ENCODE measurements around the gene ARHGAP1.

The ARHGAP1 gene

GRCh38 chr11:46635557-46636139 is 64.8 kb downstream of the ARHGAP1 start:
- Histone ChIP-seq H3K36me3 (peaks cover 13 to 63% (median 20%) of the 10 kb centered on the region in 3 donors), H3K27ac (no peak overlapping the region), H3K9me3 (no peaks in the 10 kb centered on the region), H3K4me1 (no peaks in the 10 kb centered on the region), H3K4me3 (no peak overlapping the region), H3K27me3 (no peaks in the 10 kb centered on the region)
- intact Hi-C loops (cut with DNase I; ENCODE audit: low total_unique reads) = no loop called here
- DNase-seq = no peak
- TF ChIP-seq CTCF (IDR thresholded peaks at IDR 0.05) = no peak

DNA sequence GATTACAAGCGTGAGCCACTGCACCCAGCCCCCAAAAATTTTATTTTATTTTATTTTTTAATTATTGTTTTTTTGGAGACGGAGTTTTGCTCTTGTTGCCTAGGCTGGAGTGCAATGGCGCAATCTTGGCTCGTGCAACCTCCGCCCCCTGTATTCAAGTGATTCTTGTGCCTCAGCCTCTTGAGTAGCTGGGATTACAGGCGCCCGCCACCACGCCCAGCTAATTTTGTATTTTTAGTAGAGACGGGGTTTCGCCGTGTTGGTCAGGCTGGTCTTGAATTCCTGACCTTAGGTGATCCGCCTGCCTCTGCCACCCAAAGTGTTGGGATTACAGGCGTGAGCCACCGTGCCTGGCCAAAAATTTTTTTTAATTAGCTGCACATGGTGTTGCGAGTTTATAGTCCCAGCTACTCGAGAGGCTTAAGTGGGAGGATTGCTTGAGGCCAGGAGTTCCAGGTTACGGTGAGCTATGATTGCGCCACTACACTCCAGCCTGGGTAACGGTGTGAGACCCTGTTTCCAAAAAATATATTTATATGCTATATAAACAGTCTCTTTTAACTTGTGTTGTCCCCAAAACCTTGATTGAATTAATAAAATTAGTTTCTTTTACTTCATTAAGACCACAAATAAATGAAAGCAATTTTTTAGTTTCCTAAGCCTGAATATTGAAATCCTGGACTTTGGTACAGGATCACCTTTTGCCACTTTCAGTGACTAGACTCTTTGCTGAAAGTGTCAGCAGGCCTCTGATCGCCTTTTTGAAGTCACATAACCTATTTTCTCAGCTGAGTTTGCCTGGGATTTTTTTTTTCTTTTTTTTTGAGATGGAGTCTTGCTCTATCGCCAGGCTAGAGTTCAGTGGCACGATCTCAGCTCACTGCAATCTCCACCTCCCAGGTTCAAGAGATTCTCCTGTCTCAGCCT is 66.9 kb downstream of the ARHGAP1 start:
- Histone ChIP-seq H3K9me3 (no peaks in the 10 kb centered on the region), H3K27me3 (no peaks in the 10 kb centered on the region), H3K4me3 (no peak overlapping the region), H3K4me1 (no peaks in the 10 kb centered on the region), H3K27ac (no peak overlapping the region), H3K36me3 (peaks cover 16 to 71% (median 38%) of the 10 kb centered on the region in 3 donors)
- no peak for DNase-seq
- no peak for TF ChIP-seq CTCF (IDR thresholded peaks at IDR 0.05)
- intact Hi-C loops (cut with DNase I; ENCODE audit: low total_unique reads) = no loop called here

DNA sequence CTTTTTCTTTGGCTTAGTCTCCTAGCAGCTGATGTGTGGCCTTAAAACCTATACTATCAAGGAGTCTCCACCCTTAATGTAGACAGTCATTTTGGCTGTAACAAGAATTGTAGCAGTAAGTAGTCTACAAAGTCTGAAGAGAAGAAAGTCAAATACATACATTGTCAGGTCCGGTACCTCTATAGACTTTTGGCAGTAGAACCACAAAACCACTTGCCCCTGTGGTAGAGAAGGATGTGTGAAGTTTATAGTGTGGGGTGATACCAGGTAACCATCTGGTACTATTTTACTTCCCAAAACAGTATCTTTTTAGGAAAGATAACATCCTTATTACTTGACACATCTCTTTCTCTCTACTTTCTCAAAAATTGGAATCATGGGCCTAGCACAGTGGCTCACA is 67.9 kb downstream of the ARHGAP1 start:
- Histone ChIP-seq H3K4me3 (no peak overlapping the region), H3K9me3 (no peaks in the 10 kb centered on the region), H3K27ac (no peak overlapping the region), H3K36me3 (peaks cover 16 to 74% (median 33%) of the 10 kb centered on the region in 3 donors), H3K4me1 (no peaks in the 10 kb centered on the region), H3K27me3 (no peaks in the 10 kb centered on the region)
- no peak for DNase-seq
- intact Hi-C loops (cut with DNase I; ENCODE audit: low total_unique reads) = no loop called here
- no peak for TF ChIP-seq CTCF (IDR thresholded peaks at IDR 0.05)

DNA sequence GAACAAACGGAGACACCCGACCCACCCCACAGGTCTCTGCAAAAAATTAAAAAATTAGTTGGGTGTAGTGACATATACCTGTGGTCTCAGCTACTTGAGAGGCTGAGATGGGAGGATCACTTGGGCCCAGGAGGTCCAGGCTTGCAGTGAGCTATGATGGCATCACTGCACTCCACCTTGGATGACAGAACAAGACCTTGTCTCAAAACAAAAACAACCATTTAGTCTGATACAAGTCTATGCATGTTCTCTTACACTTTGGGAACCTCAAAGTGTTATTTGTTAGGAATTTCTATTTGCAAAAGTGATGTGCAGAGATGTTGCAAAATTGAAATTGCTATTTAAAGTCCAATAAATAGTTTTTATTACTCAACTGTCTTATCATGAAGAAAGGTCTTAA is 68.7 kb downstream of the ARHGAP1 start:
- Histone ChIP-seq H3K4me3 (no peak overlapping the region), H3K27ac (no peak overlapping the region), H3K9me3 (no peaks in the 10 kb centered on the region), H3K36me3 (peaks cover 19 to 81% (median 42%) of the 10 kb centered on the region in 3 donors), H3K27me3 (no peaks in the 10 kb centered on the region), H3K4me1 (peaks cover 0 to 4% (median 0%) of the 10 kb centered on the region in 4 donors)
- intact Hi-C loops (cut with DNase I; ENCODE audit: low total_unique reads) = no loop called here
- TF ChIP-seq CTCF (IDR thresholded peaks at IDR 0.05) = no peak
- DNase-seq = no peak

DNA sequence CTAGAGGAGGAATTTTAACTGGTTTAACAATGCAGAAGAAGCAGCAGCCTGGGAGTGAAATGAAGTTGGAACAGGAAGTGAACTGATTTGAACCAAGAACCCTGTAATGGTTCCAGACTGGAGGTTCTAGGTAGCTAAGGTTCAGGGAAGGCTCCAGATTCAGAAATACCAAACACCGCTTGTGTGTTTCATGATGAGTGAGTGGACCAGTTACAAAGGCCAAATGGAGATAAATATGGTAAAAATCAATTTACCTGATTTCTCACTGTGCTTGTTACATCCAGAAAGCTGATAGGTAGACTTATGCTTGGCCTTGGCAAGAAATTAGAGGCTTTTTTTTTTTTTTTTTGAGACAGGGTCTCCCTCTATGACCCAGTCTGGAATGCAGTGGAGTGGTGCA is 70.2 kb downstream of the ARHGAP1 start:
- peaks cover 33 to 82% (median 51%) of the 10 kb centered on the region in 3 donors for H3K36me3 ChIP-seq
- intact Hi-C loops (cut with DNase I; ENCODE audit: low total_unique reads) = no loop called here

More for the DNA sequence above, 70.2 kb downstream of the ARHGAP1 start:
- Histone ChIP-seq H3K4me1 (peaks cover 0 to 4% (median 0%) of the 10 kb centered on the region in 4 donors), H3K27me3 (no peaks in the 10 kb centered on the region), H3K27ac (no peak overlapping the region), H3K9me3 (no peaks in the 10 kb centered on the region), H3K4me3 (no peak overlapping the region)
- no peak for DNase-seq
- TF ChIP-seq CTCF (IDR thresholded peaks at IDR 0.05) = no peak

All from tibial artery (tissue), 4 donors.